GM19025 (cell line): ENCODE measurements around the gene TBC1D22A.
"Not testable (repeated sequence)": the region's sequence is repeated elsewhere in the genome, so short reads cannot be mapped to it uniquely, and the experiment has no call there.

Experiments used
- ATAC-seq: cut with Tn5 transposase; IDR thresholded peaks from one replicate; pipeline ENCODE4 v1.9.1; 2021; ENCODE audit warnings: mild to moderate bottlenecking, low read depth, moderate library complexity; ENCODE audit not compliant: unreplicated experiment

TBC1D22A gene

DNA sequence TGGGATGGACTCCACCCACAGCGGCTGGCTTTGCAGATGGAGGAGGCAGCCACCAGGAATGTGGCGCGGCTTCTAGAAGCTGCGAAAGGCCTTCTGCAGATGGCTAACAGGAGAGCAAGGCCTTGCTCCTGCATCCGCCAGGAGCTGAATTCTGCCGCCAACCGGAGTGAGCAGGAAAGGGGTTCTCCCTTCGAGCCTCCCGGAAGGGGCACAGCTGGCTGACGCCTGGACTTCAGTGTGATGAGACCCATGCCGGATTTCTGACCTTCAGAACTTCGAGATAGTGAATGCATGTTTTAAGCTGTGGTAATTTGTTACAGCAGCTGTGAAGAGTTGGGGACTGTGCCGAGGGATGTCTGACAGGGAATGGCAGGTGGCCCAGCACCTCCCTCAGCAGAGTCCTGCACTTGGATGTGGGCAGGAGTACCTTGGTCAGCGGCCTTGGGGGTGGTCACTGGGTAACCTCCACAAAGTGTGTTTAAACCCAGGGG lies 7.7 kb downstream of the TBC1D22A start:
- ATAC-seq = no peak

DNA sequence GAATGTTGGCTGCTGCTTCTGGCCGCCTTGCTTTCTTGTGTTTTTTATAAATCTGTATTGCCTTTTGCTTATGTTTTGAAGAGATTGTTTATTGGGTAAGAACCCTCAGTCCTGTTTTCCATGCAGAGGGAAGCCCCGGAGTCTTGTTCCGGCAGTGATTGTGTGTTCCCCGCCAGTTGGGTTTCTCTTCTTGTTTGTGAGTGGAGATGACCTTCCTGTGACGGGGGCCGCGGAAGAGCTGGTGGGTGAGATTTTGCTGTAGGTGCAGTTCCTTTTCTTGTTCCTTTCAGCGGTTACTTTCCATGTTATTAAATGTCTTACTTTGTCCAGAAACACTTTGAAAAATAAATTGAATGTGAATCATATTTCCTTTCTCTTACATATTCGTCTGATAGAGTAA lies 8.3 kb downstream of the TBC1D22A start:
- no peak for ATAC-seq

DNA sequence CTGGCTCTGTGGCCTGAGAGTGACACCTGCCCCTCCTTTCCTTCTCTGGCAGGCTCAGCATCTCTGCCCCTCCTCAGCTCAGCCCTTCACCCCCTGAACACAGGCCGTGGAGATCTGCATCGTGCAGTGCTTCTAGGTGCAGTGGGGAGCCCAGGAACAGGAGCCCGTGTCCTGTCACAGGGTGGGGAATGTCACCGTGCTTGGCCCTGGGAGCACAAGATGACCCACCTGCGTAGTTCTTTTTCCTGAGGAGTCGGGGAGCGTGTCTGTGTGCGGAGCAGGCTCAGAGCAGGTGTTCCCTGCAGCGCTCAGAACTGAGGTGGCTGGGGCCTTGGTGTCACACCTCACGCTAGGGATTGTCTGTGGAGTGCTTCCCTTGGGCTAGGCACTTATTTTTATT lies 10.6 kb downstream of the TBC1D22A start:
- ATAC-seq = no peak

GRCh38 chr22:46774253-46774979 lies 12.0 kb downstream of the TBC1D22A start:
- ATAC-seq = no peak

DNA sequence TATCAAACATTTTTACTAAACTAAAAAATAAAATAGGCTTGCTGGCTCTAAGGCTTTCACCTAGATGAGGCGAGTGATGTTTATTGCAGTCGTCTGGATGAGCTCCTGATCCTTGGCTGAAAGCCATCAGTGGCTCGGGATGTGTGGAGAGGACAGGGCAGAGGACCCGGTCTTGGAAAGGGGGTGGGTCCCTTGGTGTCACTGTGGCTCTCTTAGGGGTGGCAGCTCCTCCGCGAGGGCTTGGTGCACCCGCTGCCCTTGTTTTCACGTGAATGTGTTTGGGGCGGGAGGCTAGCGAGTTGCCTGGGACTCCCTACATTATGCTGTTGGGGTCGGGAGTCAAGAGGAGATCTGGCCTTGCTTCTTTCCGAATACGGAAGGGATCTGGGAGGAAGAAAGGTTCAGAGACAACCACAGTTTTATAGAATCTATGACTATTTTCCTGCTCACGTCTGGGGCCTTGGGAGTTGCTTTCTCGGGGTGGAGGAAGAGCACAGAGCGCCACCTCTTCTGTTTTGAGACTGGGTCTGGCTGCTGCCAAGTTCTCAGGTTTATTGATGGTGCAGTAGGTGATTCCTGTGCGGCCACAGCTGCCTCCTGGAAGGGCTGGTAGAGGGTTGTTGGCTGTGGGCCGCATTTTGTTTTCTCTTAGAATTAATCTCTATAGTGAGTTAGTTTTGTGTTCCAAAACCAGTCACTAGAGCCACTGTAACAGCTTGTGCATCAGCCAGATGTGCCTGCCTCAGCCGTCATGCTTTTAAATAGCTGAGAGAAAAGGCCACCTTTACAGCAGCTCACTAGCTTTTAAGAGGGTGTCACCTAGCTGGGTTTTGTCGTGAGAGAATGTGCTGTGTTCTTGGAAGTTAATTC lies 12.8 kb downstream of the TBC1D22A start:
- ATAC-seq = no peak

- ATAC-seq = no peak
Observed at GRCh38 chr22:46775850-46776826, 13.7 kb downstream of the TBC1D22A start.

GRCh38 chr22:46776876-46777608 lies 14.6 kb downstream of the TBC1D22A start:
- no peak for ATAC-seq

GRCh38 chr22:46777609-46777970 lies 15.1 kb downstream of the TBC1D22A start:
- no peak for ATAC-seq

GRCh38 chr22:46779023-46779422 lies 16.6 kb downstream of the TBC1D22A start:
- ATAC-seq = no peak

DNA sequence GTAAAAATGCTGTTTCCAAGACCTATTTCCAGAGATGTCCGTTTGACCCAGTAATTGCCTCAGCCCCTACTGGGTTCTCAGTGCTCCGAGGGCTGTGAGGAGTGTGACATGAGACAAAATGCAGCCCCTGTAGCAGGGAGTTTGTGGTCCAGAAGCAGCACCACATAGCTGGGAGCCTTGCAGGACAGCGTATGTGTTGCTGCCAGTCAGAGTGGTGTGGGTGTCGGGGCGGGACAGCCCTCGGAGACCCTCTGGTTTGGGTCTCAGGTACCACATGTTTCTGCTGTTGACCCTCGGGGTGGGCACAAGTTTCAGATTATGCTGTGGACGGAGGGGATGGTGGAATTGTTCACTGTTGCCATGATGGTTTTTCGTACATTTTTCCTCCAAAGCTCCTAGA lies 17.2 kb downstream of the TBC1D22A start:
- no peak for ATAC-seq

DNA sequence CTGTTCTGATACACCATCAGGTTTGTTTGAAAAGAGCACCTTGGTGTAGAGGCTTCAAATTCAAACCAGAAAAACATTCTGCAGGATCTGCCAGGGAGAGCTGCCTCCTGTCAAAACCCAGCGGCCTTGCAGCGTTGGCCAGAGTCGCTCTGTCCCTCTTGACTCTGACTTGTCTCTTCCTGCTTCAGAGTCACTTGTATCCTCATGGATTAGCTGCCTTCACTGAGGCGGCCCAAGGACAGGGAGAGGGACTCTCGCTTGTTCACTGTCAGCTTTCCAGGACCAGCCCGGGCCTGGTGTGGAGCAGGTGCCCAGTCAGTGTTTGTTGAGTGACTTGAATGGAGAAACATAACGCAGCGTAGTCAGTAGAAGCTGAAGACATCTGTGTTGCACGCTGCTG lies 18.0 kb downstream of the TBC1D22A start:
- ATAC-seq = no peak

DNA sequence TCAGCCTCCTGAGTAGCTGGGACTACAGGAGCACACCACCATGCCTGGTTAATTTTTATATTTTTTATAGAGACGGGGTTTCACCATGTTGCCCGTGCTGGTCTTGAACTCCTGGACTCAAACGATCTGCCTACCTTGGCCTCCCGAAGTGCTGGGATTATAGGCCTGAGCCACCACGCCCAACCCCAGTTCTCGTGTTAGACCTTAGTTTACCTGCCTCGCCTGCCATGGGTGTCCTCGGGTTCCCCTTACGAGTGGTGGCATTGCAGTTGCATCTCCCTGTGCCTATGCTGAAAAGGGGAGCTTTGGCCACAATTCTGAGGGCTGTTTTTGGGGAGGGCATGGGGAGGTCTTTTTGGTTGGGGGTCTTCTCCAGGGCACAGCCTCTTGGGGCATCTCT lies 18.8 kb downstream of the TBC1D22A start:
- no peak for ATAC-seq

DNA sequence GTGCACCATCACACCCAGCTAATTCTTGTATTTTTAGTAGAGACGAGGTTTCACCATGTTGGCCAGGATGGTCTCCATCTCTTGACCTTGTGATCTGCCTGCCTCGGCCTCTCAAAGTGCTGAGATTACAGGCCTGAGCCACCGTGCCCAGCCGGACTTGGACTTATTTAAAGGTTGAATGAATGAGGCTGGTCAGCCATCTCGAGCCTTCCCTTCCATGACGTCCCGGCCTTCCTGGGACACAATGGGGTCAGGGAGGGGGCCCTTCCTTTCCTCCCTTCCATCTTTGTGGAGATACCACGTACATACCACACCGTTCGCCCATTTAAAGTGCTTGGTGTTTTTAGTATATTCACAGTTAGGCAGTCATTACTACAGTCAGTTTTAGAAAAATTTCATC lies 19.8 kb downstream of the TBC1D22A start:
- ATAC-seq = not testable (repeated sequence)

DNA sequence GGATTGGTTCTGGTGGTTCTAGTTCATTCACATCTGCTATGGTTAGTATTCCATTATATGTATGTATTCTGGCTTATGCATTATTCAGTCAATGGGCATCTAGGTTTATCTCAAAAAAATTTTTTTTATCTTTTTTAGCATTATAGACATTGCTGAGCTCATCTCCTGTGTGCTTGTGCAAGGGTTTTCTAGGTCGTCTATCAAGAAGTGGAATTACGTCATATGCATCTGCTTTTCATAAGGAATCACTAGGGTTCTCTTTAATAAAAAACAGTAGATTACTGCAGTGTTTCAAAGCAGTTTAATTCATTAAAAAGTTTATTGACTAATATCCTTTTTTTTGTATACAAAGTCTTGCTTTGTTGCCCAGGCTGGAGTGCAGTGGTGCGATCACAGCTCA lies 21.3 kb downstream of the TBC1D22A start:
- ATAC-seq = no peak

DNA sequence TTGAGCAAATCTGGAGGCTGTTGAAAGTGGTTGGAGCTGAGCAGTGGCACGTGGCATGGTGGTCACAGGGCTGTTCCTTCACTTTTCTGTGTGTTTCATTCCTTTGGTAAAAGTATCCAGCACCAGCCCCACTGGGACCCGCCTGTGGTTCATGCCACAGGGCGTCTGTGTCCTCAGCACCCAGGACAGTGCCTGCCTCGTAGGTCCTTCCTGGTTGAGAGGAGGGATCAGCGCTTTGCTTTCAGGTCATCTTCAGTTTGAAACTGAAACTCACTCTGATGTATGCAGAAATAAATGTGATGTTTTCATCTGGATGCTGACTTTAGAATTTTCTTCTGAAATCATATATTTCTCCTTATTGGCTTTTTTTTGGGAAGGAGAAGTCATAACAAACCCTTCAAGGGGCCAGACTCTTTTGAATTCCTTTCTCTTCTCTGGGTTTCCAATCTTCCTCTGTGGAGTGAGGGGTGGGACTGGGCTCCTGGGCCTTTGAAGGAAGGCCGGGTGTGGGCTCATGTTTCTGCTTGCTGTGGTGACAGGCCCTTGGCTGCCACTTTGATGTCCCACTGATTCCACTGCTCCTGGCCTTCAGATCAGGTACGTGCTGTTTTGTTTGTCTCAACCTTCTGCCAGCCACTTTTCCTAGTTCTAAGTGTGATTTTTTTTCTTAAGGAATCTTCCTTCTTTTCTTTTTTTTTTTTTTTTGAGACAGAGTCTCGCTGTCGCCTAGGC lies 26.2 kb downstream of the TBC1D22A start:
- ATAC-seq = no peak

DNA sequence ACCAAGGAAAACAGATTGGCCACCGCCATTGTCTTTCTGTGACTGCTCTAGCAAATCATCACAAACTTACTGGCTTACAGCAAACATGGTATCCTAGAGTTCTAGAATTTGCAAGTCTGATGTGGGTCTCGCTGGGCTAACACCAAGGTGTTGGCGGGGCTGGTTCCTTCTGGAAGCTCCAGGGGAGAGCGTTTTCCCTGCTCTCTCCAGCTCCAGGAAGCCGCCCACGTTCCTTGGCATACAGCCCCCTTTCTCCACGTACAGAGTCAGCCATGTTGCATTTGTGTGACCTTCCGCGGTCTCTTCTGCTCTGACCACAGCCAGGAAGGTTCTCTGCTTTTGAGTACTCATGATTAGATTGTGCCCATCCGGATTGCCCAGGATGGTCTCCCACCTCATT lies 27.5 kb downstream of the TBC1D22A start:
- no peak for ATAC-seq

- ATAC-seq = no peak
Observed at GRCh38 chr22:46791201-46791731, 28.8 kb downstream of the TBC1D22A start.

DNA sequence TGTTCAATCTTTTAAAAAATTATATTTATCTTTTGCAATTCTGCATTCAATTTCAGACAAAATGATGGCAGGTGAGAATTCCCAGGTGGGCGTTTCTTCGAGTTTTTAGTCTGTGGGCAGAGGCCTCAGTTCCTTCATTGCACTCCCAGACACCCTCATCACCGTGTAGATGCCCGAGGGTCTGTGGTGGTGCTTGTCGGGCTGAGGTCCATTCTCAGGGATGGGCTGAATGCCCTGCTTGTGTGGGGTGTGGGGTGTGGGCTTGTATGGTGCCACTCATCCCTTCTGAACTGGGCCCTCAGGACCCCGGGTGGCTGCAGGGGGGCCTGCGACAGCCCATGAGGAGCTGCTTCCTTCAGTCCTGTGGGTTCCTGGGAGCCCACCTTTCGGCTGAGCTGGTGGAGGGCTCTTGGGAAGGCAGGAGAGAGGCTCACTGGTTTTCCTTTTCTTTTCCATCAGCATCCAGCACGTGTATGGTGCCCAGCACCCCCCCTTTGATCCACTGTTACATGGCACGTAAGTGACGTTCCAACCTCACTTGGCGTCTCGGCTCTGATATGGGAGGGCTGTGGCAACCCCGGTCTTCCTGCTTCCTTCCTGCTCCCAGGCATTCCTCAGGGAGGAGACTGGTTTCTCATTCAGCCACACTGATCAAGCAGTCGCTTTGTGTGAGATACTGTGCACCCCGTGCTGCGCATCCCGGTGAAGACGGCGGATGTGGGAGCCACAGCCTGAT lies 29.8 kb downstream of the TBC1D22A start:
- ATAC-seq = no peak
